IMR-90 (cell line): ENCODE measurements around the gene EHD4. TPM values are rescaled to one million over a fixed set of nuclear protein-coding genes. Genes with fewer than 3 reads are reported as not detected.

Experiments
- ATAC-seq: fragments of 200-7000 bp; cut with Tn5 transposase; 2 replicates; pipeline ENCODE4 v1.9.1; 2020; ENCODE audit warnings: low read depth, mild to moderate bottlenecking, moderate library complexity
- BruUV-seq: library from RNA; stranded (reverse); fragments of 400-500 nt; replicated peaks from 2 replicates; lab custom pipeline; 2021; lab: Mats Ljungman, UMichigan
- CTCF ChIA-PET: fragments of 300-600 bp; formaldehyde crosslinking; extraction: SDS; loops from one replicate; lab custom pipeline; 2021; ENCODE audit warnings: antibody characterized with exemption; lab: Yijun Ruan, JAX
- POLR2A ChIA-PET: fragments of 300-600 bp; sonication (Branson Sonifier 250); formaldehyde crosslinking; loops from one replicate; lab custom pipeline; 2022; ENCODE audit warnings: antibody characterized with exemption; ENCODE audit not compliant: unreplicated experiment; lab: Charles Lee
- DNase-seq: peaks from one replicate; pipeline ENCODE4 v3.0.0; 2013
- H2AFZ ChIP-seq: replicated peaks from 2 replicates; pipeline ENCODE3; 2013; ENCODE audit warnings: low read length, mild to moderate bottlenecking; ENCODE audit not compliant: poor library complexity
- H2AK5ac ChIP-seq: 2 replicates; pipeline ENCODE4 v1.6.1; 2013; ENCODE audit warnings: low read depth, low read length, inconsistent platforms
- H2AK9ac ChIP-seq: replicated peaks from 2 replicates; pipeline ENCODE3; 2013; ENCODE audit warnings: mild to moderate bottlenecking, low read depth, low read length, moderate library complexity; ENCODE audit not compliant: poor library complexity
- H2BK120ac ChIP-seq: 2 replicates; pipeline ENCODE4 v1.6.1; 2013; ENCODE audit warnings: low read depth, low read length, inconsistent platforms
- H2BK15ac ChIP-seq: 3 replicates; pipeline ENCODE4 v1.6.1; 2013; ENCODE audit warnings: low read depth, low read length, inconsistent platforms
- H2BK20ac ChIP-seq: 2 replicates; pipeline ENCODE4 v1.6.1; 2013; ENCODE audit warnings: low read depth, mild to moderate bottlenecking, inconsistent platforms, low read length, moderate library complexity
- H2BK5ac ChIP-seq: 2 replicates; pipeline ENCODE4 v1.6.1; 2013; ENCODE audit warnings: mild to moderate bottlenecking, low read depth, low read length, inconsistent platforms; ENCODE audit not compliant: poor library complexity, severe bottlenecking
- H3K14ac ChIP-seq: replicated peaks from 2 replicates; pipeline ENCODE4 v1.6.1; 2013; ENCODE audit warnings: low read depth, low read length, inconsistent platforms
- H3K18ac ChIP-seq: 2 replicates; pipeline ENCODE4 v1.6.1; 2013; ENCODE audit warnings: low read depth, low read length, control low read depth
- H3K23ac ChIP-seq: 2 replicates; pipeline ENCODE4 v1.6.1; 2013; ENCODE audit warnings: low read depth, low read length, inconsistent platforms
- H3K27ac ChIP-seq: 2 replicates; pipeline ENCODE4 v1.5.1; 2013; ENCODE audit warnings: mild to moderate bottlenecking, control low read depth, low read length; ENCODE audit not compliant: insufficient read depth
- H3K27me3 ChIP-seq: 2 replicates; pipeline ENCODE4 v1.6.1; 2013; ENCODE audit warnings: low read length; ENCODE audit not compliant: control insufficient read depth, insufficient read depth
- H3K36me3 ChIP-seq: 2 replicates; pipeline ENCODE4 v1.6.1; 2013; ENCODE audit warnings: low read length, mixed read lengths; ENCODE audit not compliant: control insufficient read depth, insufficient read depth
- H3K4ac ChIP-seq: 2 replicates; pipeline ENCODE4 v1.6.1; 2013; ENCODE audit warnings: low read depth, low read length, inconsistent platforms
- H3K4me1 ChIP-seq: 2 replicates; pipeline ENCODE4 v1.6.1; 2013; ENCODE audit warnings: low read length, mixed read lengths; ENCODE audit not compliant: control insufficient read depth, insufficient read depth
- H3K4me2 ChIP-seq: 2 replicates; pipeline ENCODE4 v1.6.1; 2013; ENCODE audit warnings: low read depth, mild to moderate bottlenecking, control low read depth, low read length, moderate library complexity
- H3K4me3 ChIP-seq: 2 replicates; pipeline ENCODE4 v1.5.1; 2013; ENCODE audit warnings: low read depth, mild to moderate bottlenecking, control low read depth, low read length, moderate library complexity; ENCODE audit not compliant: insufficient read depth
- H3K56ac ChIP-seq: 2 replicates; pipeline ENCODE4 v1.6.1; 2013; ENCODE audit warnings: low read length, inconsistent platforms; ENCODE audit not compliant: insufficient read depth; ENCODE audit errors: extremely low read depth
- H3K79me1 ChIP-seq, 2 experiments: 2 replicates each; pipeline ENCODE4 v1.6.1; 2013; ENCODE audit warnings: low read length in 2 of 2, inconsistent platforms in 1 of 2, low read depth in 1 of 2
- H3K9ac ChIP-seq: 2 replicates; pipeline ENCODE4 v1.6.1; 2013; ENCODE audit warnings: low read depth, low read length, control low read depth
- H3K9me1 ChIP-seq: 2 replicates; pipeline ENCODE4 v1.6.1; 2013; ENCODE audit warnings: low read length, inconsistent platforms; ENCODE audit not compliant: insufficient read depth
- H3K9me3 ChIP-seq: 2 replicates; pipeline ENCODE4 v1.6.1; 2013; ENCODE audit warnings: low read length; ENCODE audit not compliant: control insufficient read depth, insufficient read depth
- H4K20me1 ChIP-seq: 2 replicates; pipeline ENCODE4 v1.6.1; 2013; ENCODE audit warnings: low read length, inconsistent platforms; ENCODE audit not compliant: insufficient read depth
- H4K5ac ChIP-seq: 2 replicates; pipeline ENCODE4 v1.6.1; 2013; ENCODE audit warnings: mild to moderate bottlenecking, low read depth, low read length, control low read depth
- H4K8ac ChIP-seq, 2 experiments: 2 replicates each; pipeline ENCODE4 v1.6.1; 2013; ENCODE audit warnings: low read depth in 2 of 2, low read length in 2 of 2, control low read depth in 1 of 2, inconsistent platforms in 1 of 2
- H4K91ac ChIP-seq: 2 replicates; pipeline ENCODE4 v1.6.1; 2013; ENCODE audit warnings: low read depth, low read length, inconsistent platforms; ENCODE audit not compliant: insufficient read depth
- BHLHE40 ChIP-seq: fragments of 150-350 bp; IDR thresholded peaks from 2 replicates; pipeline ENCODE4 v1.6.1; 2016; ENCODE audit warnings: mild to moderate bottlenecking, low read depth, low read length
- CEBPB ChIP-seq: IDR thresholded peaks from 2 replicates; pipeline ENCODE4 v1.6.1; 2012; ENCODE audit warnings: low read depth, low read length, improper control_type of control experiment
- CHD1 ChIP-seq: IDR thresholded peaks from 2 replicates; pipeline ENCODE4 v1.6.1; 2012; ENCODE audit warnings: low read depth, low read length, improper control_type of control experiment
- FOS ChIP-seq: fragments of 150-350 bp; IDR thresholded peaks from 2 replicates; pipeline ENCODE4 v1.6.1; 2016; ENCODE audit warnings: low read depth, low read length
- MAFK ChIP-seq: IDR thresholded peaks from 2 replicates; pipeline ENCODE4 v1.6.1; 2012; ENCODE audit warnings: low read depth, low read length, improper control_type of control experiment
- MAZ ChIP-seq: IDR thresholded peaks from 2 replicates; pipeline ENCODE4 v1.6.1; 2012; ENCODE audit warnings: low read depth, mild to moderate bottlenecking, low read length, improper control_type of control experiment, moderate library complexity, borderline replicate concordance
- MXI1 ChIP-seq: IDR thresholded peaks from 2 replicates; pipeline ENCODE4 v1.6.1; 2012; ENCODE audit warnings: low read depth, mild to moderate bottlenecking, low read length, moderate library complexity, borderline replicate concordance
- NFE2L2 ChIP-seq: fragments of 150-350 bp; IDR thresholded peaks from 2 replicates; pipeline ENCODE4 v1.6.1; 2016; ENCODE audit warnings: low read depth, mild to moderate bottlenecking, low read length
- POLR2A ChIP-seq: IDR thresholded peaks from 2 replicates; pipeline ENCODE4 v1.6.1; 2012; ENCODE audit warnings: mild to moderate bottlenecking, low read depth, low read length
- RAD21 ChIP-seq: IDR thresholded peaks from 2 replicates; pipeline ENCODE4 v1.6.1; 2012; ENCODE audit warnings: low read length, improper control_type of control experiment
- RCOR1 ChIP-seq: IDR thresholded peaks from 2 replicates; pipeline ENCODE4 v1.6.1; 2012; ENCODE audit warnings: mild to moderate bottlenecking, low read length, improper control_type of control experiment; ENCODE audit not compliant: insufficient replicate concordance
- RFX5 ChIP-seq: IDR thresholded peaks from 2 replicates; pipeline ENCODE4 v1.8.0; 2012; ENCODE audit warnings: low read depth, mild to moderate bottlenecking, low read length, moderate library complexity
- SMC3 ChIP-seq: fragments of 150-350 bp; IDR thresholded peaks from 2 replicates; pipeline ENCODE4 v1.6.1; 2016; ENCODE audit warnings: low read depth, mild to moderate bottlenecking, antibody characterized with exemption, low read length, moderate library complexity
- WGBS, 2 experiments: methylation state at CpG; one replicate each; pipeline versions ENCODE4 v1.1.5 to v1.1.7; 2013; ENCODE audit warnings: missing lambda C conversion rate in 2 of 2; ENCODE audit not compliant: insufficient read length in 1 of 2; ENCODE audit errors: extremely low coverage in 2 of 2; 5-methylcytosine and 5-hydroxymethylcytosine counted together
- dilution Hi-C: fragments of 300-500 bp; cut with HindIII; formaldehyde crosslinking; loops from one replicate; pipeline ENCODE4 v1.14.3; 2018; ENCODE audit warnings: low sequenced_read_pairs; ENCODE audit not compliant: unreplicated experiment
- in situ Hi-C: fragments of 300-500 bp; cut with MboI; formaldehyde crosslinking; loops from 3 replicates; pipeline ENCODE4 v1.14.3; 2019; ENCODE audit warnings: low sequenced_read_pairs, inconsistent platforms, mixed read lengths
- intact Hi-C: fragments of 100-400 bp; cut with micrococcal nuclease; formaldehyde crosslinking; loops from 2 replicates; pipeline ENCODE4 v1.10.0; 2022
- polyA plus RNA-seq, 3 experiments: library from polyadenylated mRNA; depleted of rRNA; stranded (reverse); fragments of >200 nt; gene quantifications; 2 replicates each; pipeline ENCODE4 v1.2.3, GENCODE V29; 2012; ENCODE audit warnings: low replicate concordance in 1 of 3
- total RNA-seq: library from RNA; depleted of rRNA; stranded (reverse); fragments of >200 nt; gene quantifications from 2 replicates; pipeline ENCODE4 v1.2.3, GENCODE V29; 2012
- TF ChIP-seq, protein P1 (sequence below): conservative IDR thresholded peaks from 2 replicates; pipeline ENCODE4 v1.5.1; 2012; ENCODE audit warnings: mild to moderate bottlenecking, low read depth, low read length, improper control_type of control experiment
- TF ChIP-seq, protein P2 (sequence below): fragments of 150-350 bp; IDR thresholded peaks from 2 replicates; pipeline ENCODE4 v1.6.1; 2016; ENCODE audit warnings: low read depth, mild to moderate bottlenecking, low read length, moderate library complexity, borderline replicate concordance
- TF ChIP-seq, protein P3 (sequence below): fragments of 150-350 bp; IDR thresholded peaks from 2 replicates; pipeline ENCODE4 v1.6.1; 2017; ENCODE audit warnings: mild to moderate bottlenecking, antibody characterized with exemption, low read length, low read depth

EHD4 gene
- total and polyA plus RNA-seq, 2 of the 4 experiments (the other 2 are of a cell fraction), result 21.0 to 29.0 TPM

DNA sequence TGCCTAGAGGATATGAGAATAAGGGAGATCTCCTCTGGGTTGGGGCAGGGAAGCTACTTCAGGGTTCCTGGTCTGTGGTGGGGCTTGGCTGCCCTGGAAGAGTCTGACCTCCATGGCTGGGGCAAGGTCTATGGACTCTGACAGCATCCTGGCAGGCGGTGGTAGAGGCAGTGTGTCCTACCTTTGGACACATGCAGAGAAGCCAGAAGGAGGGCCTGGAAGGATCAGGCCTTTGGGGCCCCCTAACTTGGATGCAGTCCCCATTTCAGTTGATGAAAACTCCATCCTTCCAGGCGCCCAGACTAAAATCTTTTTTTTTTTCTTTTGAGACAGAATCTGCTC, 88.9 kb downstream of the EHD4 start:
- Histone ChIP-seq H3K9ac (no peak overlapping the region), H3K79me1 (no peaks in the 10 kb centered on the region), H3K18ac (no peak overlapping the region), H3K27me3 (peaks cover 30% of the 10 kb centered on the region), H4K8ac (no peak overlapping the region), H2AK5ac (no peak overlapping the region), H3K4me1 (0 out of 2 replicates have a peak, but pooled peaks cover 2% of the 10 kb centered on the region), H3K14ac (no peak overlapping the region), H3K9me3 (no peaks in the 10 kb centered on the region), H4K5ac (no peak overlapping the region), H2BK5ac (no peak overlapping the region), H3K4me3 (no peak overlapping the region), H2AK9ac (no peak overlapping the region), H4K20me1 (peaks cover 9% of the 10 kb centered on the region; the same call in 1 of the 2 replicates), H3K9me1 (peaks cover 2% of the 10 kb centered on the region; the same call in 1 of the 2 replicates), H3K56ac (no peak overlapping the region), H3K4me2 (no peak overlapping the region), H3K23ac (no peak overlapping the region), H3K27ac (no peak overlapping the region), H2BK120ac (no peak overlapping the region), H4K91ac (no peak overlapping the region), H2AFZ (no peak overlapping the region), H3K36me3 (no peaks in the 10 kb centered on the region), H3K4ac (no peak overlapping the region), H2BK20ac (no peak overlapping the region), H2BK15ac (no peak overlapping the region)
- ATAC-seq (no peak), DNase-seq (no peak)
- TF ChIP-seq RFX5, result no peak
- no peak for TF ChIP-seq POLR2A
- no peak for TF ChIP-seq MAZ
- no peak for TF ChIP-seq CEBPB
- TF ChIP-seq BHLHE40, result no peak
- no peak for TF ChIP-seq RAD21
- TF ChIP-seq, protein P1, sequence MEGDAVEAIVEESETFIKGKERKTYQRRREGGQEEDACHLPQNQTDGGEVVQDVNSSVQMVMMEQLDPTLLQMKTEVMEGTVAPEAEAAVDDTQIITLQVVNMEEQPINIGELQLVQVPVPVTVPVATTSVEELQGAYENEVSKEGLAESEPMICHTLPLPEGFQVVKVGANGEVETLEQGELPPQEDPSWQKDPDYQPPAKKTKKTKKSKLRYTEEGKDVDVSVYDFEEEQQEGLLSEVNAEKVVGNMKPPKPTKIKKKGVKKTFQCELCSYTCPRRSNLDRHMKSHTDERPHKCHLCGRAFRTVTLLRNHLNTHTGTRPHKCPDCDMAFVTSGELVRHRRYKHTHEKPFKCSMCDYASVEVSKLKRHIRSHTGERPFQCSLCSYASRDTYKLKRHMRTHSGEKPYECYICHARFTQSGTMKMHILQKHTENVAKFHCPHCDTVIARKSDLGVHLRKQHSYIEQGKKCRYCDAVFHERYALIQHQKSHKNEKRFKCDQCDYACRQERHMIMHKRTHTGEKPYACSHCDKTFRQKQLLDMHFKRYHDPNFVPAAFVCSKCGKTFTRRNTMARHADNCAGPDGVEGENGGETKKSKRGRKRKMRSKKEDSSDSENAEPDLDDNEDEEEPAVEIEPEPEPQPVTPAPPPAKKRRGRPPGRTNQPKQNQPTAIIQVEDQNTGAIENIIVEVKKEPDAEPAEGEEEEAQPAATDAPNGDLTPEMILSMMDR, result no peak
- TF ChIP-seq SMC3, result no peak
- TF ChIP-seq FOS, result no peak
- no peak for TF ChIP-seq MAFK
- TF ChIP-seq, protein P2, sequence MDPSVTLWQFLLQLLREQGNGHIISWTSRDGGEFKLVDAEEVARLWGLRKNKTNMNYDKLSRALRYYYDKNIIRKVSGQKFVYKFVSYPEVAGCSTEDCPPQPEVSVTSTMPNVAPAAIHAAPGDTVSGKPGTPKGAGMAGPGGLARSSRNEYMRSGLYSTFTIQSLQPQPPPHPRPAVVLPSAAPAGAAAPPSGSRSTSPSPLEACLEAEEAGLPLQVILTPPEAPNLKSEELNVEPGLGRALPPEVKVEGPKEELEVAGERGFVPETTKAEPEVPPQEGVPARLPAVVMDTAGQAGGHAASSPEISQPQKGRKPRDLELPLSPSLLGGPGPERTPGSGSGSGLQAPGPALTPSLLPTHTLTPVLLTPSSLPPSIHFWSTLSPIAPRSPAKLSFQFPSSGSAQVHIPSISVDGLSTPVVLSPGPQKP, result no peak
- TF ChIP-seq, protein P3, sequence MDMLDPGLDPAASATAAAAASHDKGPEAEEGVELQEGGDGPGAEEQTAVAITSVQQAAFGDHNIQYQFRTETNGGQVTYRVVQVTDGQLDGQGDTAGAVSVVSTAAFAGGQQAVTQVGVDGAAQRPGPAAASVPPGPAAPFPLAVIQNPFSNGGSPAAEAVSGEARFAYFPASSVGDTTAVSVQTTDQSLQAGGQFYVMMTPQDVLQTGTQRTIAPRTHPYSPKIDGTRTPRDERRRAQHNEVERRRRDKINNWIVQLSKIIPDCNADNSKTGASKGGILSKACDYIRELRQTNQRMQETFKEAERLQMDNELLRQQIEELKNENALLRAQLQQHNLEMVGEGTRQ, result no peak
- TF ChIP-seq NFE2L2, result no peak
- TF ChIP-seq CHD1, result no peak
- no peak for TF ChIP-seq MXI1
- TF ChIP-seq RCOR1, result no peak
- in situ Hi-C loops, result no loop called here
- dilution Hi-C loops, result no loop called here
- ChIA-PET POLR2A (no interaction called here), CTCF (interaction anchor here (1.6 kb wide), 1 partner anchor 11 kb away, joined by 4 read pairs; no protein-coding TSS in a partner anchor)
- no TSS peak for BruUV-seq
- no CpG with 5 or more reads among the region's 2 CpGs for WGBS, 2 experiments
- intact Hi-C loops, result no loop called here
